ENCODE results near the gene DIPK2B. TPM values are rescaled to one million over a fixed set of nuclear protein-coding genes. Genes with fewer than 3 reads are reported as not detected.
A peak's percentile ranks its signal among the peaks of the same experiment; 100 is the strongest.

Gene DIPK2B
- total and polyA plus RNA-seq, 2 of the 13 experiments (the other 11 are each of a cell fraction or from before 2014, with no cell fraction given), result not detected

DNA sequence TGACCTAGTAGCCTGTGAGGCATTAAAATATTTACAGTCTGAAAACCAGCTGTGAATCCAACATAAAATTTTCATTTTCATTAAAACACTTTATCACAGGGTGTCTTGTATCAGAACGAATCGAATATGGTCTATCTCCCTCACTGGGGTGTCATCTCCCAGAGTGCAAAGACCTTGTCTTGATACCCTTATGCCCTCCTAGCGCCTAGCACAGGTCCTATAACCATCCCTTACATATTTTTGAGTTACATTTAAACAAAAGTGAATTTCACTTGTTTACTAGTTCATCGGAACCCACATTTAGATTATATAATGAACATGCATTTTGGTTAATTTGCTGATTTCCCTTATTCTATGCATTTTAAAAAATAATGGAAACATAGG is 14.0 kb downstream of the DIPK2B start:
- intact Hi-C loops (cut with micrococcal nuclease; ENCODE audit: unreplicated experiment) (loop anchor here (10.0 kb wide), 1 partner anchor 82 kb away; no protein-coding TSS in a partner anchor), in situ Hi-C loops (cut with HindIII; ENCODE audit: extremely low pct_ligation_motif_present, low pct_unique_long_range_greater_than_20kb) (loop anchor here (25.0 kb wide), 1 partner anchor 1224 kb away; the partner anchor contains the start of gene NDP)
- no peaks in the 10 kb centered on the region for H4K20me1 ChIP-seq (ENCODE audit: insufficient read depth, low read length)
- no peaks in the 10 kb centered on the region for H3K9me3 ChIP-seq (ENCODE audit: low read length)
- H3K79me2 ChIP-seq (ENCODE audit: insufficient read depth, low read length), result no peaks in the 10 kb centered on the region
- no peaks in the 10 kb centered on the region for H3K36me3 ChIP-seq (replicated peaks in 1 of 2; ENCODE audit: control insufficient read depth in 1 of 2, insufficient read depth in 2 of 2, low read length in 2 of 2)
- ATAC-seq (no peak; the same call in 2 of the 3 replicates), DNase-seq (ENCODE audit: low spot score) (no peak), FAIRE-seq (peak; percentile 42)
- CTCF ChIA-PET (ENCODE audit: low intra/inter-chr PET ratio, low total read pairs), result no interaction called here
- H3K4me3 ChIP-seq (replicated peaks in 1 of 3; ENCODE audit: insufficient read depth in 1 of 3, low read depth in 2 of 3, low read length in 3 of 3), result no peak overlapping the region; a peak in 1 of 6 replicates
- H2AFZ ChIP-seq (ENCODE audit: low read length), result no peak overlapping the region
- TF ChIP-seq HDAC6 (IDR thresholded peaks at IDR 0.05; ENCODE audit: low read depth, low read length), result no peak
- no peak for TF ChIP-seq SP4 (CRISPR knock-in tag; IDR thresholded peaks at IDR 0.05)
- no peak for TF ChIP-seq NCOA5 (CRISPR knock-in tag; IDR thresholded peaks at IDR 0.05)
- H3K4me1 ChIP-seq (ENCODE audit: insufficient read depth, low read length), result no peaks in the 10 kb centered on the region
- POLR2A ChIA-PET, result no interaction called here
- no peaks in the 10 kb centered on the region for H3K27me3 ChIP-seq (ENCODE audit: control insufficient read depth in 1 of 2, insufficient read depth in 2 of 2, low read length in 2 of 2)
- WGBS (ENCODE audit: low lambda C conversion rate), result 21% methylated on average over 4 of the region's 4 CpGs
- no TSS peak for BruUV-seq (replicated peaks)
- H3K27ac ChIP-seq (ENCODE audit: extremely low read length, insufficient read depth, low read length), result no peak overlapping the region
- peak overlapping the region; percentile 87 for H3K4me2 ChIP-seq (ENCODE audit: low read depth, low read length)
- H3K9ac ChIP-seq (ENCODE audit: insufficient read depth, low read depth, low read length), result no peak overlapping the region

GRCh38 chrX:45184211-45184610 is 16.5 kb downstream of the DIPK2B start:
- Histone ChIP-seq H4K20me1 (ENCODE audit: insufficient read depth, low read length) (no peaks in the 10 kb centered on the region), H3K9ac (ENCODE audit: insufficient read depth, low read depth, low read length) (no peak overlapping the region), H3K9me3 (ENCODE audit: low read length) (no peaks in the 10 kb centered on the region), H3K4me2 (ENCODE audit: low read depth, low read length) (no peak overlapping the region), H3K36me3 (replicated peaks in 1 of 2; ENCODE audit: control insufficient read depth in 1 of 2, insufficient read depth in 2 of 2, low read length in 2 of 2) (no peaks in the 10 kb centered on the region), H3K27me3 (ENCODE audit: control insufficient read depth in 1 of 2, insufficient read depth in 2 of 2, low read length in 2 of 2) (no peaks in the 10 kb centered on the region), H3K4me1 (ENCODE audit: insufficient read depth, low read length) (no peaks in the 10 kb centered on the region), H3K79me2 (ENCODE audit: insufficient read depth, low read length) (no peaks in the 10 kb centered on the region), H3K27ac (ENCODE audit: extremely low read length, insufficient read depth, low read length) (no peak overlapping the region), H2AFZ (ENCODE audit: low read length) (no peak overlapping the region), H3K4me3 (replicated peaks in 1 of 3; ENCODE audit: insufficient read depth in 1 of 3, low read depth in 2 of 3, low read length in 3 of 3) (no peak overlapping the region)
- no peak for DNase-seq (ENCODE audit: low spot score)
- in situ Hi-C loops (cut with HindIII; ENCODE audit: extremely low pct_ligation_motif_present, low pct_unique_long_range_greater_than_20kb), result loop anchor here (25.0 kb wide), 1 partner anchor 1222 kb away; the partner anchor contains the start of gene NDP
- ChIA-PET POLR2A (no interaction called here), CTCF (ENCODE audit: low intra/inter-chr PET ratio, low total read pairs) (no interaction called here)
- ATAC-seq, result no peak
- no TSS peak for BruUV-seq (replicated peaks)
- TF ChIP-seq ZNF558 (CRISPR knock-in tag; IDR thresholded peaks at IDR 0.05; ENCODE audit: borderline replicate concordance), result no peak
- peak in 1 of 2 experiments; percentile 73; a peak in 2 of 4 replicates for TF ChIP-seq MAFK (conservative IDR thresholded peaks at IDR 0.05 in 1 of 2, IDR thresholded peaks at IDR 0.05 in 1 of 2; ENCODE audit: low read length in 2 of 2)
- no peak for TF ChIP-seq HNRNPLL (IDR thresholded peaks at IDR 0.05; ENCODE audit: low read depth, low read length, poor library complexity, severe bottlenecking)
- TF ChIP-seq MAFF (IDR thresholded peaks at IDR 0.05; ENCODE audit: low read depth, low read length), result peak; percentile 57
- no peak for TF ChIP-seq GABPB1 (CRISPR knock-in tag; IDR thresholded peaks at IDR 0.05)
- no peak for FAIRE-seq
- intact Hi-C loops (cut with micrococcal nuclease; ENCODE audit: unreplicated experiment), result loop anchor here (10.0 kb wide), 1 partner anchor 79 kb away; no protein-coding TSS in a partner anchor
- 6% methylated on average over 2 of the region's 2 CpGs for WGBS (ENCODE audit: low lambda C conversion rate)
